H1 (cell line): Measurements from ENCODE around the gene R3HDM4. TPM values are rescaled to one million over a fixed set of nuclear protein-coding genes. Genes with fewer than 3 reads are reported as not detected.

Experiments
- CTCF ChIA-PET: fragments of 300-600 bp; sonication (Branson Sonifier 250); formaldehyde crosslinking; loops from one replicate; lab custom pipeline; 2021; ENCODE audit not compliant: partially characterized antibody; lab: Charles Lee
- POLR2A ChIA-PET: fragments of 300-600 bp; sonication (Branson Sonifier 250); formaldehyde crosslinking; loops from one replicate; lab custom pipeline; 2021; ENCODE audit warnings: inconsistent platforms; ENCODE audit not compliant: partially characterized antibody; lab: Charles Lee
- DNase-seq, 2 experiments: peaks; one replicate each; pipeline versions ENCODE4 v3.0.0 to v3.0.0-alpha.2; 2010 to 2022; ENCODE audit warnings: low spot score in 2 of 2, low read depth in 1 of 2, mixed read lengths in 1 of 2
- FAIRE-seq: peaks from 2 replicates; lab custom pipeline; 2011; peaks lifted over from hg19 to GRCh38; lab: Jason Lieb, UNC
- H2AFZ ChIP-seq: 2 replicates; pipeline ENCODE4 v1.8.1; 2012; ENCODE audit warnings: low read length, inconsistent platforms
- H2AK5ac ChIP-seq: 2 replicates; pipeline ENCODE4 v1.6.1; 2013; ENCODE audit warnings: low read depth, low read length
- H2BK120ac ChIP-seq: replicated peaks from 2 replicates; pipeline ENCODE3; 2013; ENCODE audit warnings: low read depth, low read length, inconsistent platforms
- H2BK12ac ChIP-seq: 2 replicates; pipeline ENCODE4 v1.6.1; 2013; ENCODE audit warnings: low read depth, low read length
- H2BK15ac ChIP-seq: 2 replicates; pipeline ENCODE4 v1.6.1; 2013; ENCODE audit warnings: low read length
- H2BK20ac ChIP-seq: 2 replicates; pipeline ENCODE4 v1.6.1; 2013; ENCODE audit warnings: low read length
- H2BK5ac ChIP-seq: 2 replicates; pipeline ENCODE4 v1.6.1; 2013; ENCODE audit warnings: low read depth, low read length
- H3K14ac ChIP-seq: 2 replicates; pipeline ENCODE4 v1.6.1; 2013; ENCODE audit warnings: inconsistent platforms; ENCODE audit not compliant: insufficient read length
- H3K18ac ChIP-seq: 2 replicates; pipeline ENCODE4 v1.6.1; 2013; ENCODE audit warnings: low read length; ENCODE audit errors: extremely low read depth
- H3K23ac ChIP-seq: 2 replicates; pipeline ENCODE4 v1.6.1; 2013; ENCODE audit warnings: inconsistent platforms; ENCODE audit not compliant: insufficient read length
- H3K23me2 ChIP-seq: 2 replicates; pipeline ENCODE4 v1.6.1; 2013; ENCODE audit warnings: low read depth, low read length
- H3K27ac ChIP-seq: 2 replicates; pipeline ENCODE4 v1.6.1; 2011; ENCODE audit warnings: low read depth, low read length, inconsistent platforms
- H3K27me3 ChIP-seq, 4 experiments: replicated peaks in 1 of 4; 1 replicate in 1 of 4; 2 replicates in 3 of 4; pipeline versions ENCODE4 v1.6.1 to v1.8.1; 2011 to 2013; ENCODE audit warnings: low read length in 3 of 4, mild to moderate bottlenecking in 3 of 4, inconsistent platforms in 2 of 4, mixed read lengths in 2 of 4, moderate library complexity in 1 of 4; ENCODE audit not compliant: control insufficient read depth in 3 of 4, insufficient read depth in 3 of 4; ENCODE audit errors: extremely low read depth in 1 of 4
- H3K36me3 ChIP-seq, 4 experiments: 2 replicates each; pipeline versions ENCODE4 v1.6.1 to v1.8.1; 2011 to 2013; ENCODE audit warnings: mild to moderate bottlenecking in 4 of 4, low read length in 3 of 4, moderate library complexity in 2 of 4, control low read depth in 1 of 4, inconsistent platforms in 1 of 4; ENCODE audit not compliant: insufficient read depth in 4 of 4, control insufficient read depth in 2 of 4
- H3K4ac ChIP-seq: replicated peaks from 2 replicates; pipeline ENCODE3; 2013; ENCODE audit warnings: low read length, low read depth, mixed read lengths, inconsistent platforms; ENCODE audit not compliant: insufficient read length
- H3K4me1 ChIP-seq, 4 experiments: replicated peaks in 1 of 4; 1 replicate in 1 of 4; 2 replicates in 3 of 4; pipeline versions ENCODE4 v1.6.1 to v1.8.1; 2011 to 2013; ENCODE audit warnings: low read length in 3 of 4, inconsistent platforms in 2 of 4, mixed read lengths in 1 of 4; ENCODE audit not compliant: insufficient read depth in 4 of 4, control insufficient read depth in 3 of 4
- H3K4me2 ChIP-seq, 2 experiments: 2 replicates each; pipeline versions ENCODE4 v1.6.1 to v1.8.1; 2011 to 2013; ENCODE audit warnings: low read depth in 2 of 2, low read length in 2 of 2, control low read depth in 1 of 2, inconsistent platforms in 1 of 2, mild to moderate bottlenecking in 1 of 2; ENCODE audit not compliant: insufficient read depth in 1 of 2
- H3K4me3 ChIP-seq, 4 experiments: fragments of 200-600, 300-600 bp in 1 of 4; sonication (generic), shearing (Covaris generic), sonication (Bioruptor Twin) in 1 of 4; 2 replicates each; pipeline versions ENCODE4 v1.5.1 to v1.8.1; 2011 to 2016; ENCODE audit warnings: low read length in 4 of 4, low read depth in 3 of 4, control low read depth in 2 of 4, inconsistent platforms in 2 of 4, mild to moderate bottlenecking in 2 of 4, mixed read lengths in 1 of 4, moderate library complexity in 1 of 4; ENCODE audit not compliant: insufficient read depth in 2 of 4; ENCODE audit errors: extremely low read depth in 1 of 4
- H3K56ac ChIP-seq: replicated peaks from 2 replicates; pipeline ENCODE3; 2013; ENCODE audit warnings: low read depth, mild to moderate bottlenecking, mixed read lengths, low read length, inconsistent platforms; ENCODE audit not compliant: insufficient read length
- H3K79me1 ChIP-seq: 2 replicates; pipeline ENCODE4 v1.6.1; 2013; ENCODE audit warnings: low read depth, low read length, control low read depth
- H3K79me2 ChIP-seq, 2 experiments: 2 replicates each; pipeline versions ENCODE4 v1.6.1 to v1.8.1; 2012 to 2013; ENCODE audit warnings: low read length in 2 of 2, mild to moderate bottlenecking in 2 of 2, inconsistent platforms in 1 of 2; ENCODE audit not compliant: insufficient read depth in 2 of 2, control insufficient read depth in 1 of 2
- H3K9ac ChIP-seq, 4 experiments: replicated peaks in 1 of 4; 1 replicate in 1 of 4; 2 replicates in 3 of 4; pipeline versions ENCODE4 v1.6.1 to v1.8.1; 2011 to 2013; ENCODE audit warnings: low read depth in 3 of 4, low read length in 3 of 4, control low read depth in 2 of 4, mild to moderate bottlenecking in 2 of 4, moderate library complexity in 2 of 4, inconsistent platforms in 1 of 4; ENCODE audit errors: extremely low read depth in 1 of 4
- H3K9me3 ChIP-seq, 2 experiments: 2 replicates each; pipeline versions ENCODE4 v1.6.1 to v1.8.1; 2012 to 2013; ENCODE audit warnings: mild to moderate bottlenecking in 2 of 2, moderate library complexity in 2 of 2, control low read depth in 1 of 2, inconsistent platforms in 1 of 2, low read depth in 1 of 2, low read length in 1 of 2, mixed read lengths in 1 of 2; ENCODE audit not compliant: insufficient read depth in 2 of 2
- H4K20me1 ChIP-seq, 2 experiments: replicated peaks in 1 of 2; 2 replicates each; pipeline versions ENCODE3 to v1.8.1; 2011 to 2013; ENCODE audit warnings: inconsistent platforms in 2 of 2, low read length in 2 of 2, mild to moderate bottlenecking in 1 of 2; ENCODE audit not compliant: insufficient read depth in 2 of 2, control insufficient read depth in 1 of 2
- H4K5ac ChIP-seq: 2 replicates; pipeline ENCODE4 v1.6.1; 2013; ENCODE audit warnings: low read length, low read depth, mixed read lengths, inconsistent platforms; ENCODE audit not compliant: insufficient read length
- H4K8ac ChIP-seq: 2 replicates; pipeline ENCODE4 v1.8.0; 2013; ENCODE audit warnings: mild to moderate bottlenecking, moderate library complexity, low read length, inconsistent platforms; ENCODE audit not compliant: insufficient read depth; ENCODE audit errors: extremely low read depth
- H4K91ac ChIP-seq: replicated peaks from 2 replicates; pipeline ENCODE3; 2013; ENCODE audit warnings: low read length, mixed read lengths, inconsistent platforms; ENCODE audit not compliant: insufficient read length
- CHD2 ChIP-seq: IDR thresholded peaks from 2 replicates; pipeline ENCODE4 v1.6.1; 2012; ENCODE audit warnings: low read length, improper control_type of control experiment
- FOSL1 ChIP-seq: IDR thresholded peaks from 2 replicates; pipeline ENCODE4 v1.6.1; 2011; ENCODE audit warnings: mild to moderate bottlenecking, low read depth, low read length, moderate library complexity; ENCODE audit not compliant: insufficient read depth
- KDM1A ChIP-seq: fragments of 200-600, 300-600 bp; sonication (generic); IDR thresholded peaks from 2 replicates; pipeline ENCODE4 v1.7.1; 2016; ENCODE audit warnings: mild to moderate bottlenecking, low read length, borderline replicate concordance
- KDM5A ChIP-seq: fragments of 200-600 bp; IDR thresholded peaks from 2 replicates; pipeline ENCODE4 v1.7.1; 2012; ENCODE audit warnings: mild to moderate bottlenecking, low read length, inconsistent platforms, mixed read lengths
- PHF8 ChIP-seq: fragments of 200-600 bp; sonication (generic); conservative IDR thresholded peaks from 2 replicates; pipeline ENCODE4 v1.7.1; 2012; ENCODE audit warnings: low read depth, mild to moderate bottlenecking, inconsistent platforms, low read length, moderate library complexity
- RFX5 ChIP-seq: IDR thresholded peaks from 2 replicates; pipeline ENCODE4 v1.6.1; 2011; ENCODE audit warnings: low read depth, low read length, improper control_type of control experiment, borderline replicate concordance
- SUZ12 ChIP-seq: fragments of 200-600 bp; sonication (generic); IDR thresholded peaks from 2 replicates; pipeline ENCODE4 v1.6.1; 2012; ENCODE audit warnings: mild to moderate bottlenecking, inconsistent platforms, low read length, moderate library complexity, mixed read lengths
- WGBS, 2 experiments: shearing (Covaris generic) in 1 of 2; methylation state at CpG; one replicate each; pipeline versions ENCODE4 v1.1.6 to v1.1.7; 2013 to 2015; ENCODE audit warnings: low lambda C conversion rate in 2 of 2, mixed read lengths in 2 of 2, inconsistent platforms in 1 of 2, low coverage in 1 of 2, missing lambda C conversion rate in 1 of 2; ENCODE audit not compliant: insufficient replicate concordance in 2 of 2, insufficient coverage in 1 of 2, insufficient read length in 1 of 2; ENCODE audit errors: extremely low coverage in 1 of 2, missing lambda C conversion rate in 1 of 2; 5-methylcytosine and 5-hydroxymethylcytosine counted together
- polyA plus RNA-seq, 7 experiments: library from polyadenylated mRNA; depleted of rRNA in 3 of 7; stranded (reverse) in 5 of 7; unstranded in 2 of 7; fragments of >200 nt in 5 of 7; fragments of 200-250 nt in 2 of 7; gene quantifications; 1 replicate in 5 of 7; 2 replicates in 1 of 7; 4 replicates in 1 of 7; pipeline versions ENCODE4 v1.2.1 to v1.2.3, GENCODE V29; 2011 to 2013; ENCODE audit warnings: missing spikeins in 2 of 7, mixed read lengths in 2 of 7
- total RNA-seq: library from RNA; stranded (reverse); fragmentation: NEBNext Ultra II Directional; extraction: Animal tissue kit (Norgen Biotek cat#: 25700); gene quantifications from 2 replicates; pipeline ENCODE4 v1.2.1, GENCODE V29; 2021

R3HDM4 gene
- total and polyA plus RNA-seq, 2 of the 8 experiments (the other 6 are each of a cell fraction or from before 2014, with no cell fraction given), result 76.8 to 102 TPM

DNA sequence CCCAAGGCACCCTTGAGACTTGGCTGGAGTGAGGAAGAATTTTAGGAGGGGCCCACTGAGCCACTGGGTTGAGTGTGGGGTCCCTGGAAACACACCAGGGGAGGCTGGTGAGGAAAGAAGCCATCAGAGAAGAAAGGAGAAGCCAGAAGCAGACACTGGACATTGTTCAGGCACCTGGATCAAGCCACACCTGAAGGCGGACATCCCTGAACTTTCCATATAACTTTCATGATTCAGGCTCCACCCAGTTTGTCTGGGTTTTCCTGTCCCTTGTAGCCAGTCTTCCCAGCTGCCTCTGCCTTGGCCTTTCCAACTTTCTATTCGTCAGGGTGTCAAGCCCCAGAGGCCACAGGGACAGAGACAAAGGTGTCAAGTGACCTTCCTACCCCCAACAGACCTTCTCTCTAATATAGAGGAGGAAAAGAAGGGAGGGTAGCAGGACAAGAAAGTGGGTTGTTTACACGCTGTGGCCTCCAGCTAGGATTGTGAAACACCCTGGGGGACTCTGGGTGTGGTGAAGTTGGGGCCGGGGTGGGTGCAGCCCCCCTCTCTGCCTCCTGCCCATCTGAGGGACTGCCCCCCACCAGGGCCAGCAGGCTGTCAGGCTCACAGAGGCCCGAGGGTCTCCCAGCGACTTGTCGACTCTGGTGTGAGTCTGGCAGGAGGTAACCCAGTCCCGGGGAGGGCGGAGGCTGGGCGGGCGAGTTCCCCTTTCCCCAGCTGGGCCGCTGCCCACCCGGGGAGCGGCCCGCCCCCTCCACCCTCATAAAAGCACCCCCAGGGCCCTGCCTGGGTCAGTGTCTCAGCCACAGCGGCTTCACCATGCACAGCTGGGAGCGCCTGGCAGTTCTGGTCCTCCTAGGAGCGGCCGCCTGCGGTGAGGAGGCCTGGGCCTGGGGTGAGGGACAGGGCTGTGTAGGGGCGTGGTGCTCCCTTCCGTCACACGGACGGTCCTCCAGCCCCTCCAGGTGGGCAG, 53.9 kb downstream of the R3HDM4 start, which contains the start of gene CFD:
Gene CFD (plus strand): TSS at position 797 of the 976 bp plus-strand sequence. CDS start 26 bp downstream, at position 823.
- CTCF ChIA-PET, result interaction anchor here (0.6 to 3.3 kb wide), 8 partner anchors 8 to 347 kb away, joined by 3 to 10 read pairs (median 4); no protein-coding TSS in a partner anchor
- H3K18ac ChIP-seq, result no peak within 1 kb of the TSS
- no peak within 1 kb of the TSS for H3K9ac ChIP-seq
- H3K79me1 ChIP-seq, result no peaks in the 10 kb centered on the region
- H3K4me2 ChIP-seq, result peak within 1 kb of the TSS; percentile 55 to 61
- no peak within 1 kb of the TSS for H2AFZ ChIP-seq
- H3K4ac ChIP-seq, result no peak within 1 kb of the TSS
- H3K36me3 ChIP-seq, result no peaks in the 10 kb centered on the region
- no peak for DNase-seq
- H3K4me1 ChIP-seq, result peaks cover 0 to 5% (median 3%) of the 10 kb centered on the region in 4 experiments; a peak in 6 of 7 replicates
- no peaks in the 10 kb centered on the region for H3K9me3 ChIP-seq
- no peak within 1 kb of the TSS for H4K8ac ChIP-seq
- no peak within 1 kb of the TSS for H2BK5ac ChIP-seq
- H3K14ac ChIP-seq, result no peak within 1 kb of the TSS
- H2AK5ac ChIP-seq, result no peak within 1 kb of the TSS
- H3K23me2 ChIP-seq, result peaks cover 10% of the 10 kb centered on the region; the same call in 1 of the 2 replicates
- no peaks in the 10 kb centered on the region for H3K79me2 ChIP-seq
- peaks cover 9 to 25% (median 13%) of the 10 kb centered on the region in 4 experiments for H3K27me3 ChIP-seq
- no peak for TF ChIP-seq RFX5
- TF ChIP-seq FOSL1, result no peak
- peak; percentile 47; the same call in 1 of the 2 replicates for TF ChIP-seq KDM1A
- no peak for TF ChIP-seq SUZ12
- no peak for TF ChIP-seq KDM5A
- TF ChIP-seq PHF8, result no peak
- TF ChIP-seq CHD2, result no peak
- no peak within 1 kb of the TSS for H2BK15ac ChIP-seq
- no peak within 1 kb of the TSS for H4K5ac ChIP-seq
- H3K23ac ChIP-seq, result no peak within 1 kb of the TSS
- H3K27ac ChIP-seq, result no peak within 1 kb of the TSS
- no peak within 1 kb of the TSS for H2BK12ac ChIP-seq
- no peak within 1 kb of the TSS for H2BK120ac ChIP-seq
- POLR2A ChIA-PET, result interaction anchor here (0.8 to 1.8 kb wide), 7 partner anchors 41 to 227 kb away, joined by 3 to 7 read pairs (median 3); partner anchors contain the start of gene WDR18
- H4K20me1 ChIP-seq, result peaks cover 0 to 6% of the 10 kb centered on the region in 2 experiments
- WGBS, 2 experiments, result 67% methylated on average over 14 of the region's 24 CpGs; no CpG with 5 or more reads in 1 of the 2 experiments
- no peak within 1 kb of the TSS for H2BK20ac ChIP-seq
- no peak within 1 kb of the TSS for H4K91ac ChIP-seq
- no peak within 1 kb of the TSS for H3K56ac ChIP-seq
- no peak for FAIRE-seq
- H3K4me3 ChIP-seq, result peak within 1 kb of the TSS in 3 of 4 experiments; percentile 8 to 58 (median 42); a peak in 6 of 8 replicates
